Neural progenitor cell (in vitro differentiated cells): ENCODE results near the gene BUD13.

Experiments used
- EZH2 ChIP-seq: fragments of 200-600 bp; sonication (generic); IDR thresholded peaks from 2 replicates; pipeline ENCODE4 v1.6.1; 2017; ENCODE audit warnings: antibody characterized with exemption, mild to moderate bottlenecking, moderate library complexity
- TF ChIP-seq, protein P1 (sequence below): fragments of 200-600 bp; sonication (generic); IDR thresholded peaks from 2 replicates; pipeline ENCODE4 v1.5.1; 2017; ENCODE audit warnings: antibody characterized with exemption, mild to moderate bottlenecking

DNA sequence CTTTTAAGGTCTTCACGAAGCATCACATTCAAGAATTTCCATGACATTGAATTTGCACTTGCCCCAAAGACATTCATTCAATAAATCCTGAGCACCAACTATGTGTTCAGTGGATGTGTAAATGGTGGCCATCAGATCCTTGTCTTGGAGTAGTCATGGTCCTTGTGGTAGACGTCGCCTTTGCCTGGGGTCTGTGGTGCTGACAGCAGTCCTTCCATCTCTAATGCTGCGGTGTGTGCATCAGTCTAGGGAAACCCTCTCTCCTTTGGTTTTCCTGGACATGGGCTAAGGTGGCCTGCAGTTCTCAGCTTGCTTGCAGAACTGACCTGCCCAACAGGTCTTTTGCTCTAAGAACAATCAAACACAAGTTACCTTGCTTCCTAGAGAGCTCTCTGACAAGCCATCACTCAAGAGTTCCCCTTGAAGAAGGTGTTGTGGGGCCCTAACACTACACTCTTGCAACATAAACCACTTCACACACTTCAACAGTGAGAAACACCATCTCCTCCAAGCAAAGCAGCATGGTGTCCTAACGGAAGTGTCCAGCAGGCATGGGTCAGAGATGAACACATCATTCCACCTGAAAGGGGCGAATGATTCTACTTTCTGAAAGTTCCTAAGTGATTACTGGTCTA lies 72.1 kb downstream of the BUD13 start:
- TF ChIP-seq, protein P1, sequence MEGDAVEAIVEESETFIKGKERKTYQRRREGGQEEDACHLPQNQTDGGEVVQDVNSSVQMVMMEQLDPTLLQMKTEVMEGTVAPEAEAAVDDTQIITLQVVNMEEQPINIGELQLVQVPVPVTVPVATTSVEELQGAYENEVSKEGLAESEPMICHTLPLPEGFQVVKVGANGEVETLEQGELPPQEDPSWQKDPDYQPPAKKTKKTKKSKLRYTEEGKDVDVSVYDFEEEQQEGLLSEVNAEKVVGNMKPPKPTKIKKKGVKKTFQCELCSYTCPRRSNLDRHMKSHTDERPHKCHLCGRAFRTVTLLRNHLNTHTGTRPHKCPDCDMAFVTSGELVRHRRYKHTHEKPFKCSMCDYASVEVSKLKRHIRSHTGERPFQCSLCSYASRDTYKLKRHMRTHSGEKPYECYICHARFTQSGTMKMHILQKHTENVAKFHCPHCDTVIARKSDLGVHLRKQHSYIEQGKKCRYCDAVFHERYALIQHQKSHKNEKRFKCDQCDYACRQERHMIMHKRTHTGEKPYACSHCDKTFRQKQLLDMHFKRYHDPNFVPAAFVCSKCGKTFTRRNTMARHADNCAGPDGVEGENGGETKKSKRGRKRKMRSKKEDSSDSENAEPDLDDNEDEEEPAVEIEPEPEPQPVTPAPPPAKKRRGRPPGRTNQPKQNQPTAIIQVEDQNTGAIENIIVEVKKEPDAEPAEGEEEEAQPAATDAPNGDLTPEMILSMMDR: no peak
- TF ChIP-seq EZH2: no peak
